HepG2 (cell line): Measurements from ENCODE around the gene CRABP1. TPM values are rescaled to one million over a fixed set of nuclear protein-coding genes. Genes with fewer than 3 reads are reported as not detected.

Experiments used
- ATF7 ChIP-seq, 2 experiments: fragments of 450-650 bp in 1 of 2; sonication (generic) in 1 of 2; formaldehyde crosslinking in 1 of 2; IDR thresholded peaks; 2 replicates each; pipeline versions ENCODE4 v1.4.0 to v1.6.1; 2016 to 2020; ENCODE audit warnings: antibody characterized with exemption in 1 of 2, mild to moderate bottlenecking in 1 of 2, missing genetic modification reagents in 1 of 2
- FOSL1 ChIP-seq: sonication (generic); formaldehyde crosslinking; IDR thresholded peaks from 2 replicates; pipeline ENCODE4 v1.9.0; 2021; ENCODE audit warnings: missing genetic modification reagents, borderline replicate concordance
- MEF2D ChIP-seq: sonication (generic); formaldehyde crosslinking; IDR thresholded peaks from 2 replicates; pipeline ENCODE4 v1.5.1; 2020; ENCODE audit warnings: mild to moderate bottlenecking, missing genetic modification reagents
- NCOA1 ChIP-seq: sonication (generic); formaldehyde crosslinking; IDR thresholded peaks from 2 replicates; pipeline ENCODE4 v1.9.0; 2021; ENCODE audit warnings: missing genetic modification reagents
- NKX3-1 ChIP-seq: sonication (generic); formaldehyde crosslinking; IDR thresholded peaks from 2 replicates; pipeline ENCODE4 v1.5.0; 2020; ENCODE audit warnings: missing genetic modification reagents
- PHF21A ChIP-seq: sonication (generic); formaldehyde crosslinking; IDR thresholded peaks from 2 replicates; pipeline ENCODE4 v1.5.0; 2020; ENCODE audit warnings: mild to moderate bottlenecking, missing genetic modification reagents
- POGZ ChIP-seq: sonication (generic); formaldehyde crosslinking; IDR thresholded peaks from 2 replicates; pipeline ENCODE4 v1.4.0; 2020; ENCODE audit warnings: mild to moderate bottlenecking, missing genetic modification reagents
- PRMT3 ChIP-seq: sonication (generic); formaldehyde crosslinking; IDR thresholded peaks from 2 replicates; pipeline ENCODE4 v1.8.1; 2022; ENCODE audit warnings: low read depth, mild to moderate bottlenecking, moderate library complexity, missing genetic modification reagents, borderline replicate concordance
- SPEN ChIP-seq: sonication (generic); formaldehyde crosslinking; IDR thresholded peaks from 2 replicates; pipeline ENCODE4 v1.5.1; 2020; ENCODE audit warnings: low read depth, mild to moderate bottlenecking, missing genetic modification reagents
- U2AF1 ChIP-seq: fragments of 200-400 bp; formaldehyde crosslinking; optimal IDR thresholded peaks from 2 replicates; pipeline ENCODE3; 2017; ENCODE audit warnings: mild to moderate bottlenecking, low read depth, low read length
- ZBTB38 ChIP-seq: sonication (generic); formaldehyde crosslinking; IDR thresholded peaks from 2 replicates; pipeline ENCODE4 v1.5.1; 2020; ENCODE audit warnings: mild to moderate bottlenecking, missing genetic modification reagents
- ZFY ChIP-seq: sonication (generic); formaldehyde crosslinking; IDR thresholded peaks from 2 replicates; pipeline ENCODE4 v1.4.0; 2020; ENCODE audit warnings: missing genetic modification reagents
- ZNF598 ChIP-seq: sonication (generic); formaldehyde crosslinking; IDR thresholded peaks from 2 replicates; pipeline ENCODE4 v1.5.1; 2020; ENCODE audit warnings: mild to moderate bottlenecking, missing genetic modification reagents, borderline replicate concordance
- ZNF652 ChIP-seq: IDR thresholded peaks from 2 replicates; pipeline ENCODE4 v1.6.1; 2016; ENCODE audit warnings: low read depth, borderline replicate concordance
- ZNF75D ChIP-seq: sonication (generic); formaldehyde crosslinking; IDR thresholded peaks from 2 replicates; pipeline ENCODE4 v1.8.1; 2023; ENCODE audit warnings: missing genetic modification reagents, mild to moderate bottlenecking, borderline replicate concordance
- ZNF768 ChIP-seq: sonication (generic); formaldehyde crosslinking; IDR thresholded peaks from 2 replicates; pipeline ENCODE4 v1.4.0; 2020; ENCODE audit warnings: missing genetic modification reagents
- polyA plus RNA-seq, 8 experiments: library from polyadenylated mRNA; depleted of rRNA in 3 of 8; stranded (reverse) in 7 of 8; unstranded in 1 of 8; fragments of >200 nt; fragmentation: Illumina TruSeq in 4 of 8; extraction: Trizol in 4 of 8; gene quantifications; 2 replicates each; pipeline versions ENCODE4 v1.2.1 to v1.2.3, GENCODE V29; 2011 to 2016; ENCODE audit warnings: low read depth in 4 of 8, missing spikeins in 1 of 8, mixed read lengths in 1 of 8; ENCODE audit not compliant: insufficient read depth in 1 of 8
- total RNA-seq, 5 experiments: library from RNA; depleted of rRNA; stranded (reverse); fragments of >200 nt; fragmentation: Illumina TruSeq; extraction: Trizol; gene quantifications; 2 replicates each; pipeline ENCODE4 v1.2.3, GENCODE V29; 2016; ENCODE audit warnings: low read depth in 1 of 5
- TF ChIP-seq, protein P1 (sequence below): sonication (generic); formaldehyde crosslinking; IDR thresholded peaks from 2 replicates; pipeline ENCODE4 v1.8.1; 2023; ENCODE audit warnings: missing genetic modification reagents, inconsistent platforms, borderline replicate concordance
- TF ChIP-seq, protein P2 (sequence below): IDR thresholded peaks from 2 replicates; pipeline ENCODE4 v1.6.1; 2016; ENCODE audit warnings: missing compliant biosample characterization, missing genetic modification reagents, borderline replicate concordance
- TF ChIP-seq, protein P3 (sequence below): sonication (generic); formaldehyde crosslinking; IDR thresholded peaks from 2 replicates; pipeline ENCODE4 v1.4.0; 2020; ENCODE audit warnings: missing genetic modification reagents
- TF ChIP-seq, protein P4 (sequence below): conservative IDR thresholded peaks from 2 replicates; pipeline ENCODE4 v1.6.1; 2018; ENCODE audit warnings: missing genetic modification reagents

Gene CRABP1
- total and polyA plus RNA-seq, 2 of the 13 experiments (the other 11 are each of a cell fraction or from before 2014, with no cell fraction given), result not detected

DNA sequence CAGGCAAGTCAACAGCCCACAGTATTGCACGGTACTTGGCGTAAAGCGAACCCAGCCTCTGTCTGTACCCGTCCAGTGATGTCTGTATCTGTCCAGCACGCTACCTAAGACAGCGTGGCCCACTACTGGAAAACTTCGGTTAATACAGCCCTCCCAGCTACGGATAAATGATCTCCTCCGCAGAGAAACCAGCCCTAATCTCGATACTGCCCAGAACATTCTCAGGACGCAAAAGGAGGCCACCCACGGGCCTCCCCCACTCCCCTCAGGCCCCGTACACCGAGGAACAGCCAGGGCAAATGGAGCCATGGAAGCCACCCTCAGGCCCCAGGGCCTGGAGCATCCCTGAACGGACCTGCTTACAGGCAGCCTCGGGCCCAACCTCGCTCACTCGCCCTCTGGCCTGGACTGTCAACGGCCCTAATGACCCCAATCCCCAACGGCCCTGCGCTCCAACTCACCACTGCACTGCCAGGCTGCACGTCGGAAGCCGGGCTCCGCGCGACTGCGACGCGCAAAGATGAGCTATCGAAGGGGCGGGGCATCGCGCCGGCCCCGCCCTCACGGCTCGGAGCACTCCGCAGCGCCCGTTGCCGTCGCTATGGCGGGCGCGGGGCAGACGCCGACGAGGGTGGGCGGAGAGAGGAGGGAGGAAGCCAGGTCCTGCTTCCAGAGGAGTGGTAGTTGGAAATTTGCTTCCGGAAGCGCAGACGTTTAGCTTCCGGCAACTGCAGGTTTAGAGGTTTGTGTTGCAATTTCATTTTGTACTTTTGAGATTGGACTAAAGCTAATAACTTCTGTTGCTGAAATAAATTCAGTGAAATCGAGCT, 40.8 kb upstream of the CRABP1 start, which contains the start of gene SKIC8 (continued):
- 0 out of 2 replicates have a peak, but pooled peaks have one; percentile 75 for TF ChIP-seq ZNF598 (CRISPR knock-in tag)
- TF ChIP-seq NCOA1 (CRISPR knock-in tag), result no peak
- no peak for TF ChIP-seq PRMT3
- peak; percentile 90 for TF ChIP-seq POGZ (CRISPR knock-in tag)
- TF ChIP-seq U2AF1, result no peak
- no peak for TF ChIP-seq FOSL1 (CRISPR knock-in tag)
- TF ChIP-seq, protein P1, sequence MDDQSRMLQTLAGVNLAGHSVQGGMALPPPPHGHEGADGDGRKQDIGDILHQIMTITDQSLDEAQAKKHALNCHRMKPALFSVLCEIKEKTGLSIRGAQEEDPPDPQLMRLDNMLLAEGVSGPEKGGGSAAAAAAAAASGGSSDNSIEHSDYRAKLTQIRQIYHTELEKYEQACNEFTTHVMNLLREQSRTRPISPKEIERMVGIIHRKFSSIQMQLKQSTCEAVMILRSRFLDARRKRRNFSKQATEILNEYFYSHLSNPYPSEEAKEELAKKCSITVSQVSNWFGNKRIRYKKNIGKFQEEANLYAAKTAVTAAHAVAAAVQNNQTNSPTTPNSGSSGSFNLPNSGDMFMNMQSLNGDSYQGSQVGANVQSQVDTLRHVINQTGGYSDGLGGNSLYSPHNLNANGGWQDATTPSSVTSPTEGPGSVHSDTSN (CRISPR knock-in tag), result no peak
- TF ChIP-seq MEF2D (CRISPR knock-in tag), result peak; percentile 62; the same call in 1 of the 2 replicates
- TF ChIP-seq, protein P2, sequence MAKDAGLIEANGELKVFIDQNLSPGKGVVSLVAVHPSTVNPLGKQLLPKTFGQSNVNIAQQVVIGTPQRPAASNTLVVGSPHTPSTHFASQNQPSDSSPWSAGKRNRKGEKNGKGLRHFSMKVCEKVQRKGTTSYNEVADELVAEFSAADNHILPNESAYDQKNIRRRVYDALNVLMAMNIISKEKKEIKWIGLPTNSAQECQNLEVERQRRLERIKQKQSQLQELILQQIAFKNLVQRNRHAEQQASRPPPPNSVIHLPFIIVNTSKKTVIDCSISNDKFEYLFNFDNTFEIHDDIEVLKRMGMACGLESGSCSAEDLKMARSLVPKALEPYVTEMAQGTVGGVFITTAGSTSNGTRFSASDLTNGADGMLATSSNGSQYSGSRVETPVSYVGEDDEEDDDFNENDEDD (CRISPR knock-in tag), result peak; percentile 66; the same call in 1 of the 2 replicates
- TF ChIP-seq ZFY (CRISPR knock-in tag), result peak; percentile 94
- peak; percentile 64 for TF ChIP-seq ZBTB38
- no peak for TF ChIP-seq ATF7 (IDR thresholded peaks at IDR 0.05)
- TF ChIP-seq ATF7 (CRISPR knock-in tag; IDR thresholded peaks at IDR 0.05), result peak; percentile 60; the same call in 1 of the 2 replicates
- peak; percentile 67; the same call in 1 of the 2 replicates for TF ChIP-seq PHF21A
- peak; percentile 92 for TF ChIP-seq SPEN (CRISPR knock-in tag)
- TF ChIP-seq, protein P3, sequence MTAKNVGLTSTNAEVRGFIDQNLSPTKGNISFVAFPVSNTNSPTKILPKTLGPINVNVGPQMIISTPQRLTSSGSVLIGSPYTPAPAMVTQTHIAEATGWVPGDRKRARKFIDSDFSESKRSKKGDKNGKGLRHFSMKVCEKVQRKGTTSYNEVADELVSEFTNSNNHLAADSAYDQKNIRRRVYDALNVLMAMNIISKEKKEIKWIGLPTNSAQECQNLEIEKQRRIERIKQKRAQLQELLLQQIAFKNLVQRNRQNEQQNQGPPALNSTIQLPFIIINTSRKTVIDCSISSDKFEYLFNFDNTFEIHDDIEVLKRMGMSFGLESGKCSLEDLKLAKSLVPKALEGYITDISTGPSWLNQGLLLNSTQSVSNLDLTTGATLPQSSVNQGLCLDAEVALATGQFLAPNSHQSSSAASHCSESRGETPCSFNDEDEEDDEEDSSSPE (CRISPR knock-in tag), result peak; percentile 64
- TF ChIP-seq ZNF75D (CRISPR knock-in tag), result no peak
- no peak for TF ChIP-seq ZNF652 (CRISPR knock-in tag)
- peak; percentile 72; the same call in 1 of the 2 replicates for TF ChIP-seq ZNF768 (CRISPR knock-in tag)
- TF ChIP-seq, protein P4, sequence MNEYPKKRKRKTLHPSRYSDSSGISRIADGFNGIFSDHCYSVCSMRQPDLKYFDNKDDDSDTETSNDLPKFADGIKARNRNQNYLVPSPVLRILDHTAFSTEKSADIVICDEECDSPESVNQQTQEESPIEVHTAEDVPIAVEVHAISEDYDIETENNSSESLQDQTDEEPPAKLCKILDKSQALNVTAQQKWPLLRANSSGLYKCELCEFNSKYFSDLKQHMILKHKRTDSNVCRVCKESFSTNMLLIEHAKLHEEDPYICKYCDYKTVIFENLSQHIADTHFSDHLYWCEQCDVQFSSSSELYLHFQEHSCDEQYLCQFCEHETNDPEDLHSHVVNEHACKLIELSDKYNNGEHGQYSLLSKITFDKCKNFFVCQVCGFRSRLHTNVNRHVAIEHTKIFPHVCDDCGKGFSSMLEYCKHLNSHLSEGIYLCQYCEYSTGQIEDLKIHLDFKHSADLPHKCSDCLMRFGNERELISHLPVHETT (CRISPR knock-in tag), result peak; percentile 87; the same call in 1 of the 2 replicates
- peak; percentile 22; the same call in 1 of the 2 replicates for TF ChIP-seq NKX3-1
